Activated CD4-positive, alpha-beta T cell treated with anti-CD3 and anti-CD28 coated beads, Interleukin-2, amount 50 U/mL, for 4 hours (primary cell): ENCODE data around the gene PHLDA3.
A peak's percentile ranks its signal among the peaks of the same experiment; 100 is the strongest.
"Not testable (repeated sequence)": the region's sequence is repeated elsewhere in the genome, so short reads cannot be mapped to it uniquely, and the experiment has no call there.

Experiments used
- DNase-seq, 2 experiments: peaks; one replicate each; pipeline ENCODE4 v3.0.0-alpha.2; 2020

PHLDA3 gene

GRCh38 chr1:201485184-201485774 lies 16.3 kb upstream of the PHLDA3 start:
- DNase-seq = no peak

GRCh38 chr1:201483373-201483949 lies 14.5 kb upstream of the PHLDA3 start:
- DNase-seq = no peak

DNA sequence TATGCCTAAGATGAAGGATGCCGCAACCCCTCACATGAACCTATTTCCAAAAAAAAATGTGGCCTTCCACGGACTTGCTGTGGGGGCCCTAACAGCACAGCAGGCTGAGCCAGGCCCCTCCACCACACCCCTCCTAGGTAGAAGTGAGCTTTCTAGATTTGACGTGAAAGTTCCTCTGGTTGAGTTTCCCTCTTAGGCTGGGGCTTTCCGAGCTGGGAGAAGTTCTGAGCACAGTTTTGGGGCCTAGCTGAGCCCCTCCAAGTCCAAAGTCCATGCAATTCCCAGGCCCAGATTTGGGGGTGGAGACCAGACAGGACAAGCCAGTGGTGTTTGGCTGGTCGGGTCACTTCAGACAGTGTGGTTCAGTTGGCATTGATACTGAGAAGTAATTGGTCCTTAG lies 13.8 kb upstream of the PHLDA3 start:
- DNase-seq = no peak

DNA sequence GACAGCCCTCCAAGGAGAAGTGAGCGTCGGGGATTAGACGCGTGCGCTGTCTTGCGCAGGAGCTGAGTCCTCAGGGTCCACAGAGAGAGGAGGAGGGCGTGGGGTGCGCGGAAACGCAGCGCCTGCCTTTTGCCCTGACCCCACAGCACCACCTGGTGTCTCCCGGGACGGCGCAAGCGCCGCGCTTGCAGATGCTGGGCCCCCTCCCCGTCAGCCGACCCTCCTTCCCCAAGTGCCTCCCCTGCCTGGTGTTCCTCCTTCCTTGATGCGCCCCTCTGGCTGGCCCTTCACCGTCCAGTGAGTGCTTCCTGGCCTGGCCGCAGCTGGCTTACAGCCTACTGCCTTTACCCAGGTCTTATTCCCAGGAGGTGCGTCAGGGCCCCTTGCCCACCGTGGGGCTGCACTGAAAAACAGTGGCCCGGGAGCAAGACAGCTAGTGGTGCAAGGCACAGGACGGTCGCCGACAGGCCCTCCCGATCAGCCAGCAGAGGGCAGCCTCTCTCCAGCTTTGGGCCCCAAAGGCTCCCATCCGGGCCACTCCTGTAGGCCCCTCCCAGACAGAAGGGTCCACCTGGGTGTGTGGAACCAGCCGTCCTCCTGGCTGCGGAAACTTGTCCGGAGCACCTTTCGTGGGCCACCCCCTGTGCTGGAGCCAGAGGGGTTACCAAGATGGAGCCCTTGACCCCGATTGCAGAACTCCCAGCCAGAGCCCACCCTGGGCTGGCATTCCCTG lies 12.9 kb upstream of the PHLDA3 start:
- peak; percentile 77 for DNase-seq

- DNase-seq = no peak
Observed at GRCh38 chr1:201481004-201481380, 12.0 kb upstream of the PHLDA3 start.

- peak; percentile 41 to 44 for DNase-seq
Observed at GRCh38 chr1:201480231-201481003, 11.4 kb upstream of the PHLDA3 start.

DNA sequence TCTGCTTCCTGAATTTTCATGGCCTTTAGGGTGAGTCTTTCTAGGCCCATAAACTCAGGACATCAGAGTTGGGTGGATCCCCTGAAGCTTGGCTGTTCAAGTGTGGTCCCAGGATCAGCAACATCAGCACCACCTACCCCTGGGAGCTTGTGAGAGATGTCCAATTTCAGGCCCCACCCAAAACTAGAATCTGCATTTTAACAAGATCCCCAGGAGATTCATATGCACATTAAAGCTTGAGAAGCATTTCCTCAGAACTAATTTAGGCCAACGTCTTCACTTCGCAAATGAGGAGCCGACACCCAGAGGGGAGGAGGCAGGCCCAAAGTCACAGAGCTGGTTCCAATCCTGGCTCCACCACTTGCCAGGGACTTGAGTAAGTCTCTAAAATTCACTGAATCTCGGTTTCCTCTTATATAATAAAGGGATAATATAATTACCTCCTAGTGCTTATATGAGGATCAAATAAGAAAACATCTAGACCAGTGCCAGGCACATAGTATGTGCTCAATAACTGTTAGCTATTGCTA lies 10.3 kb upstream of the PHLDA3 start:
- DNase-seq = no peak

GRCh38 chr1:201478666-201479065 lies 9.7 kb upstream of the PHLDA3 start:
- not testable (repeated sequence) for DNase-seq

DNA sequence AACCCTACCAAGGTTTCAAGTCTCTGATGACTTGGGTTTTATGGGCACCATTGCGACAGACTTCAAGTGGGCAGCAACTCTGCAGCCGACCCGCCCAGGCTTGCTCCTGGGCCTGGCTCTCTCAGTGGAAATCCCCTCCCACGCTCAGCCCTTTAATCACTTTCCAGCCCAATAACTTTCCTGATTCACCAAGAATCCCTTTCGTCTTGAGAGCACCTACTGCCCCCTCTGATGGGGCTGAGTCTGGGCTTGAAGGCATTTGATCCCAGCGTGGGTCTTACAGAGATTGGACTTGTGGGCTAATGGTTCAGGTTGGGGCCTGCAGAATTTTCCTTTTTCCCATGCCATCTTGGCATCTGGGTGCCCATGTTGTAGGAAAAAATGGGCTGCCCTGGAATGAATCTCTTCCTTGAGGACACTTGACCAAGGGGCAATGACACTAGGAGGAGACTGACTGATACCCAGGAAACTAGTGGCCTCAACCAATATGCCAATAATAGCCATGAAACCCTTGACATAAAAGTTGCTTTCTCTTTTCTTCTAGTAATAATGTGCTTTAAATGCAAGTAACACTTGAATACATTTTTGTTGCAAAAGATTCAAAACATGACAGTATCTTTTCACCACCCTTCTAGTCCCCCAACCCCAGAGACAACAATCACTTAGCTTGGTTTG lies 7.8 kb upstream of the PHLDA3 start:
- DNase-seq = no peak

GRCh38 chr1:201475915-201476669 lies 7.1 kb upstream of the PHLDA3 start:
- no peak for DNase-seq

DNA sequence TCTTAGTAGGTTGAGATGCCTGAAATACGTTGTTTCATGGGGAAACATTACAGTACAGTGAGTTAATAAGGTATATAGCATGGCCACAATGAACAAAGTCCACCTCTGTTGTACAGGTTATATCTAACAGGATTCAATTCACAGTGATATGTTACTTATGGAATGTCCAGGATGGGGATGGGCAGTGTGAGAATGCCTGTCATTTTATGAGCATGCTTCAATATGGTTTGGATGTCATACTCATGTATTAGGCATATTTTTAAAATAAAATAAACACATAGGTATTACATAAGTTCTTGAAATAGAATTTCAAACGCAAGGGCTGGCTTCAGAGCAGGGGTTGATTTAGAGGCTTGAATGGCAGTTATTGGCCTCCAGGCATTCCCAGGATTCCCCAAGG lies 6.1 kb upstream of the PHLDA3 start:
- no peak for DNase-seq

DNA sequence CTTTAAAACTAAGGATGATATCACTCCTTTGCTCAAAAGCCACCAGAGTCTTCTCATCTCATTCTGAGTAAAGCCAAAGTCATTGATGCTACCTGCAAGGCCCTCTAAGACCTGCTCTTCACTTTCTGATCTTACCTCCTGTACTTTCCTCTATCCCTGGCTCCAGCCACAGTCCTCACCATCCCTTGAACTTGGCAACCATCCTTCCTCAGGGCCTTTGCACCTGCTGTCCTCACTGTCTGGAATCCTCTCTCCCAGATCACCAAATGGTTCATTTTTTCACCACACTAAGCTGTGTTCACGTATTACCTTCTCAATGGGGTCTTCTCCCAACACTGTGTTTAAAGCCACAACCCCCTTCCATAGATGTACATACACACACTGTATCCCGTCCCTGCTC lies 4.3 kb upstream of the PHLDA3 start:
- no peak for DNase-seq

- not testable (repeated sequence) for DNase-seq
Observed at GRCh38 chr1:201472321-201472720, 3.3 kb upstream of the PHLDA3 start.

- no peak for DNase-seq
Observed at GRCh38 chr1:201471772-201472171, 2.8 kb upstream of the PHLDA3 start.

DNA sequence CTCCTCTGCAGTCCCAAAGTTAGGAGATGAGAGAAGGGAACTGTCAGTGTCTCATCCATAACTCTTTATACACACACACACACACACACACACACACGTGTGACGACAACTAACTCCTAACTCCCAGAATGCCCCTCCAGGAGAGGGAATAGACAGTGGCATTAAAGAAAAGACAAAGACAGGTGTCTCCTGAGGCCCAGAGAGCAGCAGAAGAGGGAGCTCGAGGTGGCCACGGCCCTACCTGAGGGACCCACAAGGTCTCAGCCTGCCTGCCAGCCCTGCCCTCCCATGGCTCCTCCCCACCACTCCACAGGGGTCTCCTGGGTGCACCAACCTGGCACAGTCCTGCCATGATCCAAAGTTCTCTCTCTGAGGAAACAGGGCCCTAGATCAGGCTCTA lies 1.6 kb upstream of the PHLDA3 start:
- DNase-seq = no peak

- no peak for DNase-seq
Observed at GRCh38 chr1:201469645-201470074, 672 bp upstream of the PHLDA3 start.

DNA sequence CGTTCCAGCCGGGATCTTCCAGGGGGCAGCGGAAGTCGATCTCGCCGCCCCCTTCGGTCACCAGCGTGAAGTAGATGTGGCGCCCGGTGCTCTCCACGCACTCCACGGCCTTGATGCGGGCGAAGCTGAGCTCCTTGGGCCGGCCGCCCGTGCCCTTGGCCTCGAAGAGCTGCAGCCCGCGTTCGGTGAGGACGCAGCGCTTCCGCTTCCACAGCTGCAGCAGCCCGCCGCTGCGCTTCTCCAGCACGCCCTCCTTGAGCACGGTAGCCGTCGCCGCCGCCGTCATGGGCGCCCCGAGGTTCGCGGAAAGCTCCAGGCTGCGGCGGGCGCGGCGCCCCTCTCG lies 516 bp downstream of the PHLDA3 start:
- DNase-seq = no peak

- no peak for DNase-seq
Observed at GRCh38 chr1:201466492-201466891, 2.5 kb downstream of the PHLDA3 start.

GRCh38 chr1:201465698-201466290 lies 3.2 kb downstream of the PHLDA3 start:
- DNase-seq = no peak

DNA sequence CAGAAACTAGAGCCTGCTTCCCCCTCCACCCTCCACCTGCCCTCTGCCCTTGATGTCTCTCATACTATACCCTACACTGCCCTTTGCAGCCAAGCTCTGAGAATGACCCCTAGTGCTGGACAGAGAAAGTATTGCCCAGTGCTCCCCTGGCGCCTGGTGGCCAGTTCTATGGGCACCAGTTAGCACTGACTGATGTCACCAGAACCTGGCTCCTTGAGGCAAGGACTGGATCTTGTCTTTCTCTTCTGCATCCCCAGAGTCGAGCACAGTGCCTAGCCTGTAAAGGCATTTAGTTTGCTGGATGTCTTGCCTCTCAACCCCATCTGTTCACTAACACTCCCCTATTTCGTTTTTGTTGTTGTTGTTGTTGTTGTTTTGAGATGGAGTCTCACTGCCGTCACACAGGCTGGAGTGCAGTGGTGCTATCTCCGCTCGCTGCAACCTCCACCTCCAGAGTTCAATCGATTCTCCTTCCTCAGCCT lies 5.9 kb downstream of the PHLDA3 start:
- no peak for DNase-seq

- no peak for DNase-seq
Observed at GRCh38 chr1:201461645-201462441, 7.1 kb downstream of the PHLDA3 start.
